Measurements from ENCODE around the gene TBXT. TPM values are rescaled to one million over a fixed set of nuclear protein-coding genes. Genes with fewer than 3 reads are reported as not detected.

TBXT gene
- total and polyA plus RNA-seq, 9 of the 15 experiments (the other 6 are each of a cell fraction or from before 2014, with no cell fraction given) = not detected

GRCh38 chr6:166157930-166158617 is 9.6 kb downstream of the TBXT start (continued):
- TF ChIP-seq FOXK2 (conservative IDR thresholded peaks at IDR 0.05 in 1 of 2, IDR thresholded peaks at IDR 0.05 in 1 of 2; ENCODE audit: low read depth in 2 of 2) = no peak
- TF ChIP-seq ZBTB40 (IDR thresholded peaks at IDR 0.05) = no peak
- TF ChIP-seq ZBTB40 (CRISPR knock-in tag; IDR thresholded peaks at IDR 0.05) = no peak
- no peak for TF ChIP-seq GABPB1 (CRISPR knock-in tag; IDR thresholded peaks at IDR 0.05)
- no peak for TF ChIP-seq ZNF668 (CRISPR knock-in tag; IDR thresholded peaks at IDR 0.05)
- no peak for TF ChIP-seq MLLT1 (IDR thresholded peaks at IDR 0.05)
- no peak for TF ChIP-seq ZBTB12 (CRISPR knock-in tag; IDR thresholded peaks at IDR 0.05)

Data from K562 (cell line).